ENCODE measurements around the gene CELF5. TPM values are rescaled to one million over a fixed set of nuclear protein-coding genes. Genes with fewer than 3 reads are reported as not detected.

CELF5 gene
- total RNA-seq, 1 donor from 2014 or later, result not detected

- POLR2A ChIA-PET, result interaction anchor here (0.5 kb wide), 1 partner anchor 530 kb away, joined by 6 read pairs; no protein-coding TSS in a partner anchor
- Mint-ChIP-seq H3K4me1 (no peaks in the 10 kb centered on the region), H3K36me3 (ENCODE audit: low read depth) (no peaks in the 10 kb centered on the region), H3K27me3 (peaks cover 12% of the 10 kb centered on the region), H3K4me3 (no peak overlapping the region), H3K27ac (no peak overlapping the region), H3K9me3 (peaks cover 10% of the 10 kb centered on the region)
- no peak for TF ChIP-seq CTCF (IDR thresholded peaks at IDR 0.05)
- ATAC-seq (ENCODE audit: low read depth) (no peak), DNase-seq (no peak)
- CTCF ChIA-PET, result interaction anchor here (1.0 kb wide), 1 partner anchor 184 kb away, joined by 3 read pairs; no protein-coding TSS in a partner anchor
- intact Hi-C loops (cut with micrococcal nuclease), result no loop called here
These were observed 78.3 kb downstream of the CELF5 start for GRCh38 chr19:3302755-3303154.

- peaks cover 21% of the 10 kb centered on the region for H3K27me3 Mint-ChIP-seq
- POLR2A ChIA-PET, result no interaction called here
- H3K4me3 Mint-ChIP-seq, result no peak overlapping the region
- ATAC-seq (ENCODE audit: low read depth) (peak; percentile 79), DNase-seq (peak; percentile 67)
- intact Hi-C loops (cut with micrococcal nuclease), result loop anchor here (1.0 kb wide), 2 partner anchors 168 to 180 kb away; no protein-coding TSS in a partner anchor
- no peak for TF ChIP-seq CTCF (IDR thresholded peaks at IDR 0.05)
- H3K9me3 Mint-ChIP-seq, result peaks cover 9% of the 10 kb centered on the region
- H3K36me3 Mint-ChIP-seq (ENCODE audit: low read depth), result no peaks in the 10 kb centered on the region
- CTCF ChIA-PET, result interaction anchor here (0.6 to 1.9 kb wide), 12 partner anchors 8 to 240 kb away, joined by 3 to 8 read pairs (median 4); partner anchors contain the start of gene SMIM44
- H3K27ac Mint-ChIP-seq, result no peak overlapping the region
- no peaks in the 10 kb centered on the region for H3K4me1 Mint-ChIP-seq
These were observed 80.5 kb downstream of the CELF5 start for GRCh38 chr19:3304871-3305423.

DNA sequence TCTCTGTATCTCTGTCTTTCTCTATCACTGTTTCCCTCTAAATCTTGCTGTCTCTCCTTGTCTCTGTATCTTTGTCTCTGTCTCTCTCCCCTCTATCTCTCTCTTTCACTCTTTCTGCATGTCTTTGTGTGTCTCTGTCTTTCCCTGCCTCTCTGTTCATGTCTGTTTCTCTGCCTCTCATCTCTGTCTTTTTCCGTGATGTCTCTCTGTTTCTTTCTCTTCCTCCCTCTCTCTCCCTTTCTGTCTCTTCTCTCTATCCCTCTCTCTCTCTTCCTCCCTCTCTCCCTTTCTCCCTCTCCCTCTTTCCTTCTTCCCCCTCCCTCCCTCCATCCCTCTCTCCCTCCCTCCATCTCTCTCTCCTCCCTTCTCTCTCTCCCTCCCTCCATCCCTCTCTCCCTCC is 85.3 kb downstream of the CELF5 start:
- H3K4me1 Mint-ChIP-seq, result no peaks in the 10 kb centered on the region
- no peak for TF ChIP-seq CTCF (IDR thresholded peaks at IDR 0.05)
- ATAC-seq (ENCODE audit: low read depth) (no peak), DNase-seq (no peak)
- POLR2A ChIA-PET, result no interaction called here
- H3K9me3 Mint-ChIP-seq, result peaks cover 4% of the 10 kb centered on the region
- intact Hi-C loops (cut with micrococcal nuclease), result no loop called here
- no peak overlapping the region for H3K4me3 Mint-ChIP-seq
- peaks cover 23% of the 10 kb centered on the region for H3K27me3 Mint-ChIP-seq
- no peaks in the 10 kb centered on the region for H3K36me3 Mint-ChIP-seq (ENCODE audit: low read depth)
- H3K27ac Mint-ChIP-seq, result no peak overlapping the region
- CTCF ChIA-PET, result no interaction called here

DNA sequence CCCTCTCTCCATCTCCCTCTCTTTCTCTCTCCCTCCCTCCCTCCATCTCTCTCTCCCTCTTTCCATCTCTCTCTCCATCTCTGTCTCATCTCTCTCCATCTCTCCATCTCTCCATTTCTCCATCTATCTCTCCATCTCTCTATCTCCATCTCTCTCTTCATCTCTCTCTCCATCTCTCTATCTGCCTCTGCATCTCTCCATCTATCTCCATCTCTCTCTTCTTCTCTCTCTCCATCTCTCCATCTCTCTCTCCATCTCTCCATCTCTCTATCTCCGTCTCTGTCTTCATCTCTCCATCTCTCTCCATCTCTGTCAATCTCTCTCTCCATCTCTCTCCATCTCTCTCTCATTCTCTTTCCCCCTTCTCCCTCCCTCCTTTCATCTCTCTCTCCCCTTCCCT is 85.8 kb downstream of the CELF5 start:
- intact Hi-C loops (cut with micrococcal nuclease), result no loop called here
- TF ChIP-seq CTCF (IDR thresholded peaks at IDR 0.05), result no peak
- ATAC-seq (ENCODE audit: low read depth) (no peak), DNase-seq (no peak)
- POLR2A ChIA-PET, result no interaction called here
- Mint-ChIP-seq H3K36me3 (ENCODE audit: low read depth) (no peaks in the 10 kb centered on the region), H3K27ac (no peak overlapping the region), H3K4me3 (no peak overlapping the region), H3K27me3 (peaks cover 23% of the 10 kb centered on the region), H3K9me3 (peaks cover 4% of the 10 kb centered on the region), H3K4me1 (no peaks in the 10 kb centered on the region)
- CTCF ChIA-PET, result no interaction called here

GRCh38 chr19:3310711-3311110 is 86.2 kb downstream of the CELF5 start:
- H3K36me3 Mint-ChIP-seq (ENCODE audit: low read depth), result no peaks in the 10 kb centered on the region
- intact Hi-C loops (cut with micrococcal nuclease), result no loop called here
- ATAC-seq (ENCODE audit: low read depth), result no peak
- POLR2A ChIA-PET, result no interaction called here
- no peaks in the 10 kb centered on the region for H3K4me1 Mint-ChIP-seq
- no peak for TF ChIP-seq CTCF (IDR thresholded peaks at IDR 0.05)
- H3K27ac Mint-ChIP-seq, result no peak overlapping the region
- CTCF ChIA-PET, result no interaction called here
- H3K27me3 Mint-ChIP-seq, result peaks cover 23% of the 10 kb centered on the region
- H3K9me3 Mint-ChIP-seq, result peaks cover 4% of the 10 kb centered on the region
- no peak for DNase-seq
- H3K4me3 Mint-ChIP-seq, result no peak overlapping the region
